Adrenal gland (tissue), 19 donors: Measurements from ENCODE around the gene FNDC5. TPM values are rescaled to one million over a fixed set of nuclear protein-coding genes. Genes with fewer than 3 reads are reported as not detected.

ENCODE experiments used
- DNase-seq, 7 donors: peaks; one replicate each; pipeline ENCODE4 v3.0.0-alpha.2; 2019 to 2020
- H3K27ac ChIP-seq, 5 donors: fragments of 200-600 bp; sonication (generic) in 4 of 5; 1 replicate in 3 of 5; 2 replicates in 2 of 5; pipeline versions ENCODE4 v1.5.1 to v1.8.0; 2016 to 2020; ENCODE audit warnings: mild to moderate bottlenecking in 1 of 5
- H3K27me3 ChIP-seq: fragments of 200-600 bp; 2 replicates; pipeline ENCODE4 v1.8.0; 2021
- H3K36me3 ChIP-seq, 2 donors: fragments of 200-600 bp; replicated peaks in 1 of 2; 1 replicate in 1 of 2; 2 replicates in 1 of 2; pipeline versions ENCODE4 v1.5.1 to v1.8.0; 2018 to 2022
- H3K4me1 ChIP-seq, 2 donors: fragments of 200-600 bp; replicated peaks in 1 of 2; 1 replicate in 1 of 2; 2 replicates in 1 of 2; pipeline versions ENCODE4 v1.5.1 to v1.8.0; 2018 to 2021
- H3K4me3 ChIP-seq, 4 donors: fragments of 200-600 bp; sonication (generic) in 3 of 4; one replicate each; pipeline ENCODE4 v1.5.1; 2016 to 2018
- H3K9me3 ChIP-seq, 3 donors: fragments of 200-600 bp; sonication (generic) in 1 of 3; replicated peaks in 1 of 3; 1 replicate in 2 of 3; 2 replicates in 1 of 3; pipeline versions ENCODE4 v1.5.1 to v1.8.0; 2016 to 2021
- CTCF ChIP-seq, 6 experiments: fragments of 450-650 bp in 4 of 6; fragments of 200-600 bp in 2 of 6; sonication (generic) in 1 of 6; IDR thresholded peaks; 1 replicate in 5 of 6; 2 replicates in 1 of 6; pipeline versions ENCODE4 v1.5.1 to v1.8.0; 2016 to 2021; ENCODE audit warnings: antibody characterized with exemption in 6 of 6, mild to moderate bottlenecking in 2 of 6, moderate library complexity in 1 of 6
- POLR2A ChIP-seq, 2 donors: fragments of 450-650 bp; IDR thresholded peaks; one replicate each; pipeline ENCODE4 v1.6.1; 2017; ENCODE audit warnings: antibody characterized with exemption in 2 of 2, mild to moderate bottlenecking in 2 of 2, moderate library complexity in 1 of 2
- WGBS, 4 donors: extraction: QIAGEN DNeasy Blood & Tissue Kit in 2 of 4; methylation state at CpG; one replicate each; pipeline versions ENCODE4 v1.1.5 to v1.1.7; 2013 to 2017; 5-methylcytosine and 5-hydroxymethylcytosine counted together
- intact Hi-C, 2 donors: fragments of 100-400 bp; cut with DNase I; formaldehyde crosslinking; loops; one replicate each; pipeline versions ENCODE4 v1.14.1 to v1.15.0; 2022 to 2023
- long read RNA-seq, 10 donors: library from polyadenylated mRNA in 3 of 10; unstranded in 2 of 10; stranded (forward) in 1 of 10; transcript quantifications; one replicate each; pipeline ENCODE4 v2.0.0 and lab custom pipeline, GENCODE V29; 2021 to 2026
- polyA plus RNA-seq, 3 donors: library from polyadenylated mRNA; stranded (reverse); fragments of 200-250 nt in 2 of 3; fragments of 350-450 nt in 1 of 3; fragmentation: Illumina TruSeq in 1 of 3; extraction: RNeasy Lipid Tissue Mini Kit (QIAGEN cat#74804) in 1 of 3; gene quantifications; one replicate each; pipeline ENCODE4 v1.2.3, GENCODE V29; 2013 to 2014
- total RNA-seq, 9 donors: library from RNA; depleted of rRNA in 4 of 9; stranded (reverse); fragments of >200 nt in 4 of 9; fragments of 120-200 nt in 1 of 9; fragmentation: NEBNext Ultra II Directional in 1 of 9; extraction: Animal tissue kit (Norgen Biotek cat#: 25700) in 1 of 9; gene quantifications; one replicate each; pipeline versions ENCODE4 v1.1.0 to v1.2.4, GENCODE V29; 2013 to 2023
- donor health status: healthy with polysubstance abuse.
- donor health status: Bipolar disorder and iron deficiency.
- donor health status: DM: yes; HTN: yes; CAD: no.
- donor health status: DM: no; HTN: no; CAD: no.
- donor health status: DM: no; HTN: no; CAD: no.
- donor health status: DM: yes; HTN: yes; CAD: no.

Gene FNDC5
- total RNA-seq (10 to 100 TPM; 12.6 to 72.0 (median 43.2) TPM), polyA plus RNA-seq (10 to 100 TPM; 15.8 to 67.3 (median 34.8) TPM)
- long read RNA-seq, donor 1: 0 reads
- long read RNA-seq, donor 2: 0 reads
- long read RNA-seq, donor 3: 0 reads
- long read RNA-seq, donor 4, partial matches to known transcripts: 0 of 6 reads
- long read RNA-seq, donor 4, other reads (novel, unspliced or antisense): 5 of 6 reads
- long read RNA-seq, donor 5, partial matches to known transcripts: 12 of 69 reads
- long read RNA-seq, donor 5, other reads (novel, unspliced or antisense): 57 of 69 reads
- long read RNA-seq, donor 6, partial matches to known transcripts: 2 of 4 reads
- long read RNA-seq, donor 6, other reads (novel, unspliced or antisense): 2 of 4 reads
- long read RNA-seq, donor 7: 0 reads
- long read RNA-seq, donor 8: 0 reads
- long read RNA-seq, donor 9: 0 reads
- long read RNA-seq, donor 10: 0 reads

GRCh38 chr1:32870615-32871363 lies at the start of gene FNDC5:
FNDC5 (minus strand) TSS chr1:32870912.
- intact Hi-C loops: loop anchor here in 1 of 2 donors (10.0 kb wide), 2 partner anchors 156 to 346 kb away; no protein-coding TSS in a partner anchor
- Histone ChIP-seq H3K36me3 (peaks cover 0 to 6% of the 10 kb centered on the region in 2 donors), H3K27me3 (no peaks in the 10 kb centered on the region), H3K27ac (peak within 1 kb of the TSS in 2 of 5 donors; percentile 38 to 57), H3K4me1 (peaks cover 5 to 21% of the 10 kb centered on the region in 2 donors), H3K9me3 (no peaks in the 10 kb centered on the region), H3K4me3 (peak within 1 kb of the TSS in 2 of 4 donors; percentile 41 to 63)
- TF ChIP-seq POLR2A (IDR thresholded peaks at IDR 0.05) (no peak), CTCF (IDR thresholded peaks at IDR 0.05) (no peak)
- peak in 4 of 7 donors; percentile 29 to 62 (median 44) for DNase-seq
- 0 to 2% (median 2%) methylated on average over 4 to 98 of the region's 99 CpGs; no CpG with 5 or more reads in 1 of the 4 donors for WGBS, 4 donors

- WGBS, 4 donors: 74 to 84% (median 82%) methylated on average over 10 to 11 of the region's 11 CpGs
- Histone ChIP-seq H3K4me1 (peaks cover 0 to 7% of the 10 kb centered on the region in 2 donors), H3K36me3 (no peaks in the 10 kb centered on the region), H3K27me3 (peaks cover 5% of the 10 kb centered on the region), H3K9me3 (no peaks in the 10 kb centered on the region), H3K27ac (no peak overlapping the region), H3K4me3 (no peak overlapping the region)
- DNase-seq: no peak
- intact Hi-C loops: no loop called here
- TF ChIP-seq CTCF (IDR thresholded peaks at IDR 0.05): no peak
- no peak for TF ChIP-seq POLR2A (IDR thresholded peaks at IDR 0.05)
These were observed 49.4 kb upstream of the FNDC5 start for GRCh38 chr1:32919811-32920733.

GRCh38 chr1:32918179-32918578 lies 47.5 kb upstream of the FNDC5 start:
- intact Hi-C loops: no loop called here
- Histone ChIP-seq H3K9me3 (no peaks in the 10 kb centered on the region), H3K27ac (no peak overlapping the region), H3K4me1 (no peaks in the 10 kb centered on the region), H3K36me3 (no peaks in the 10 kb centered on the region), H3K27me3 (no peaks in the 10 kb centered on the region), H3K4me3 (no peak overlapping the region)
- no peak for DNase-seq
- TF ChIP-seq CTCF (IDR thresholded peaks at IDR 0.05) (no peak), POLR2A (IDR thresholded peaks at IDR 0.05) (no peak)
- 47 to 63% (median 52%) methylated on average over 1 of the region's 1 CpG for WGBS, 4 donors
